Fibroblast of skin of scalp (primary cell): ENCODE measurements around the gene FASTK.

Source experiments
- DNase-seq: peaks from one replicate; pipeline ENCODE4 v3.0.0-alpha.2; 2013

The FASTK gene

DNA sequence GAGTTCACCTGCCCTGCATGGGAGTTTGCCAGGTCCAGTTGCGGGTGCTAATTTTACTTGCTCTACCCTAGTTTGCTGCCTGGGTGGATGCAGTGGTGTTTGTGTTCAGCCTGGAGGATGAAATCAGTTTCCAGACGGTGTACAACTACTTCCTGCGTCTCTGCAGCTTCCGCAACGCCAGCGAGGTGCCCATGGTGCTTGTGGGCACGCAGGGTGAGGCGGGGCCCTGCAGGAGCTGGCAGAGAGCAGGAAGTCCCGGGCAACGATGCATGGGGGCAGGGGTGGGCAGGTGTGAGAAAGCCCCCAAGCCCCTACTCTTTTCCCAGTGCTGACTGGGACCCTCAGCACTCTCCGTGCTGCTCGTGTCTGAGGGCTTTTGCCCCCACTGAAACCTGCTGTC is 37.0 kb upstream of the FASTK start:
- DNase-seq: no peak

DNA sequence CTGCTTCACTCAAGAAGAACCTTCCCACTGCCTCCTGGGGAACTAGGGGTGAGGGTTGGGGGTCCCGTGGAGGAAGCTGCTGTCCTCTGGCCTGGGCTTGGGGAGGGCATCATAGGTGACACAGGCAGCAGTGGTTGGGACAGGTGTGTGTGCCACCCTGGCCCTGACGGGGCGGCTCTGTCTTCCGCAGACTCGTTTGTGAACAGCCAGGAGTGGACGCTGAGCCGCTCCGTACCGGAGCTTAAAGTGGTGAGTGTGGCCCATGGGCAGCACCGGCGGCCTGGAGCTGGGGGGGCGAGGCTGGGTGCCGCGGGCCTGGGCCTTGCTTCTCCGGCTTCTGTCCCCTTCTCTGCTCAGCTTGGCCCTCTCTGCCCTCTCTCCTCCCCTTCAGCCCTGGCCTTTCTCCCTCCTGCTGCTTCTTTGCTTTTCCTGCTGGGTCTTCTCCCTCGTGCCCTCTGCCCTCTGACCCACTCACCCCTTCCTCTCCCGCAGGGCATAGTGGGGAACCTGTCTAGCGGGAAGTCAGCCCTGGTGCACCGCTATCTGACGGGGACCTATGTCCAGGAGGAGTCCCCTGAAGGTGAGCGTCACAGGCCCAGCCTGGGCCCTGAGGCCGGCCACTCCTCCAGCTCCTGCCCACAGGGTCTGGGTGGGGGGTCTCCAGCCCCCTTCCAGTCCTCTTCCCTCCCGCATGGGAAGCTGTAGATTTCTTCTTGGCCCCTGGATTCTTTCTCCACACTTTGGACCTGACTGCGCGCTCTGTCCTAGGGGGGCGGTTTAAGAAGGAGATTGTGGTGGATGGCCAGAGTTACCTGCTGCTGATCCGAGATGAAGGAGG is 36.2 kb upstream of the FASTK start:
- DNase-seq: no peak

DNA sequence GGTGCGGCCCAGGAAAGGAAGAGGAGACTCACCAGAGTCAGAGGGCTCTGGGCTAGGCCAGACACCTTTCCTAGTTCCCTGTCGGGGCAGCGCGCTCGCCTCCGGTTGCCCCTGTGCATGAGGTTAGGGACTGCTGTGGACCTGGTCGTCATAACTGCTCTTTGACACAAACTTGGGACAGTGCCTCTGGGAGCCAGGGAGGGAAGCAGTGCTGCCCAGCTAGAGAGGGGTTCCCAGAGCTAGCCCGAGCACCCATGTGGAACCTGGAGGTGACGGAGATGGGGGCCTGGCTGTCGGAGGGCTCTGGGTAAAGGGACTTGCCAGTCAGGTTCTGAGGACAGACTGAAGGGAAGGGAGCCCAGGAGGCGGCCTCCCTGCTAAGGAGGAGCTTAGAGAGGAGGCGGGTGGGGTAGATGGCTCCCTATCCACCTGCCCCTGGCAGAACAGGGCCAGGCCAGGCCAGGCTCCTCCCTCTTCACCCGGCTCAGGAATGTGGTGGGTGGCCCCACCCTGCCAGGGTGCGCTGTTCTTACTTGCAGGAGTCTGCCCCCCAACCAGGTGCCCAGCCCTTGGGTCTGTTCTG is 35.3 kb upstream of the FASTK start:
- DNase-seq: no peak

- peak; percentile 28 for DNase-seq
Observed at GRCh38 chr7:151115121-151115835, 34.7 kb upstream of the FASTK start.

DNA sequence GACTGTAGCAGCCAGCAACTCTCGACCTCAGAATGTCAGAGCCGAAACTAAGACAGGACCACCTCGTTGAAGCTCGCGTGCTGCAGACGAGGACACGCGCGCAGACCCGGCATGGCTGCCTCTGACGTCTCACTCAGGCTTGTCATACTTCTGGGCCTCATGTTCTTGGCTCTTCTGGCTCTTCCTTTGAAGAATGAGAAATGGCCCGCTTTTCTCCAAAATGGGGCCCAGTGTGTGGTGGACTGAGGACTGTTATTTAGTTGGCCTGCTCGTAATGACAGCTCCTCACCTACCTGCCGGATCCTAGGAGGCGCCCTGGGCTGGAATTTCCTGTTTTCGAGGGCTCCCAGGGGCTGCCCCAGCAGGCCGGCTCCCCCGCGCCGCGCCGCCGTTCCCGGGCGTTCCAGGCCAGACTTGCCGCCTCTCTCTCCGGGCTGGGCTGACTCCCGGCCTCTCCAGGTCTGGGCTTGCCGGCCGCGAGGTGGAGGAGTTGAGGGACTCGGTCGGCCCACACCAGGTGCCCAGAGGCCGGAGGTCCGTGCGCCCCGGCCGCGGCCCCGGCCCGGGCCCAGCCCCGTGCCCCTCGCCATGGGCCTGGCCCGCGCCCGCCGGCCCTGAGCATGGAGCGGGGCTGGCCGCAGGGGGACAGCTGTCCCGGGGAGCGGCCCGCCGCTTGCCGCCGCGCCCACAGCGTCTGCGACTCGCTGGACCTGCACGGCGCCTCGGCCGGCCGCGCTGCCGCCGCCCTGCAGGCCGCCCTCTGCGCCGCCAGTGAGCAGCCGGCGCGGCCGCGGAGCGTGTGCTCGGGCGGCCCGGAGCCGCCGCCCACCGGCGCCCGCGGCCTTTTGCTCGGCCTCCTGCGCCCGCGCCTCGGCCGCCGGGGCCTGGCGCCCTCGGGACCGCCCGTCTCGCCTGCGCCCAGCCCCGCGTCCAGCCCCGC is 33.8 kb upstream of the FASTK start:
- DNase-seq: no peak

- peak; percentile 93 for DNase-seq
Observed at GRCh38 chr7:151113344-151114150, 32.9 kb upstream of the FASTK start.

DNA sequence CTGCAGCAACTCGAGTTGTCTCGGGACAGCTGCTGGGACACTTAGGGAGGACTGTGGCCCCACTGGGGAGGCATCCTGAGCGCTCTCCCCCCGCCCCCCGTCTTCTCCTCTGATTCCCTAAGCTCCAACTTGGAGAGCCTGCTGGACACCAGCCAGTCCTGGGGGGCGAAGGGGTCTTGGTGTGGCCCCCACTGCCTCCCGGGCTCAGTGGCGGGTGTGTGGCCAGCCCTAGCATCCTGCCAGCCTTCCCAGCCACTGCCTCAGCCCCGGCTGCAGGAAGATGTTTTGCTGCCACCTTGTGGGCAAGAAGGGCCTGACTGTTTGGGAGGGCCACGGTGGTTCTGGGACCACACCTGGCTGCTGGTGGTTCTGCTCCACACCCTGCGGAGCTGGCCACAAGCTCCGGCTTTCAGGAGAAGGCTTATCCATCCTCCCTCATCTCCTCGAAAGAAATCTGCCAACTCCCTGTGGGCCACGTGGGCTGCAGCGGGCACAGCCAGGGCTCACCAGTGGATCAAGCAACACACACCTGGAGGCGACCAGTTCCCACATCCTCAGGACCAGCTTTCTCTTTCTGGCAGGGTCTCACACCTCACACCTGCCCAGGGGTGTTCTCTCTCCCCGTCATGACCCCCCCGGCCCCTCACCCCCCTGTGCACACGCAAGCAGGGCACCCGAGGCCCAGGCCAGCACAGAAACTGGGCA is 30.5 kb upstream of the FASTK start:
- peak; percentile 75 for DNase-seq

DNA sequence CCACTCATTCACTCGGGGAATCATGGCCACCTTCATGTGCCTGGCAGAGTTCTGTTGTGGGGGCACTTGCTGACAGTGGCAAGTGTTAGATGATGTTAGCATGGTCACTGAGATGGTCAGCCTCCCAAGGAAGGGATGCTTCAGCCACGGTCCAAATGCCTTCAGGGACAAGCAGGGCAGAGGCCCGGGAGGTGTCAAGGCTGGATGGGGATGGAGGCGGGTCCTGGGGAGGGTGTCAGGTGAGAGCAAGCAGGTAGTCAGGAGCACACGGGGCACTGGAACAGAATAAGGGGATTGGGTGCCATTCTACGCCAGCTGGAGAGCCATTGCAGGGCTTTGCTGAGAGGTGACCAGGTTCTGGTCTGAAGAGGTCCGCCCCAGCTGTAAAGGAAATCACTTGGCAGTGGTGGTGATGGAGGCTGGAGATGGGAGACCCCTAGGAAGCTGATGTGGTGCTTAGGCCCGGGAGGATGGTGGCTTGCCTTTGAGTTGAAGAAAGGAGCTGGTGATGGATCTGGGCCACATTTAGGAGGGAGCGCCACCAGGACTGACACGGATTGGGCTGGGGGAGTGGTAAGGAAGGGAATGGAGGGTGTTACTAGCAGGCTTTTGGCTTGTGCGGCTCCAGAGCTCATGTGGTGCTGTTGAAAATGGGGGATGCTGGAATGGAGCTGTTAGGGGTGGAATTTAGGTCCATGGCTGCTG is 29.8 kb upstream of the FASTK start:
- DNase-seq: no peak

GRCh38 chr7:151109094-151110048 is 28.8 kb upstream of the FASTK start:
- peak; percentile 74 for DNase-seq

- no peak for DNase-seq
Observed at GRCh38 chr7:151107882-151108281, 27.3 kb upstream of the FASTK start.

GRCh38 chr7:151104411-151105235 is 24.0 kb upstream of the FASTK start:
- peak; percentile 94 for DNase-seq

DNA sequence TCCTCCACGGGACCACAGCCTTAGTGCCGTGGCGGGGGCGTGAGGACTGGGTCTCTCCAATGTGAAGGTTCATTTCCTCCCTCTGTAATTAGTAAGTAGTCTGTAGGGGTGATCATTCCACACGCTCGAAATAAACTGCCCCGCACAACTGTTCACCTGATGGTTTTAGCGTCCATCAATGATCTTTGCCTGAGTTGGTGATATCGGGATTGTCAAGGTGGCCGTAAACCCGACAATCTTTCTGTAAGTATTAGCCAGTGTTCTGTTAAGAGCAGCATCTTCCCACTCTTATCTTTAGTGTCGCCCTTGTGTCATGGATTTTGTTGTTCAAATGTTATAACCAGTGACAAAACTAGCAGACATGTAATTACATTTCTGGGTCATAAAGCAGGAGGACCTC is 23.4 kb upstream of the FASTK start:
- DNase-seq: no peak

GRCh38 chr7:151102991-151103390 is 22.4 kb upstream of the FASTK start:
- DNase-seq: no peak

DNA sequence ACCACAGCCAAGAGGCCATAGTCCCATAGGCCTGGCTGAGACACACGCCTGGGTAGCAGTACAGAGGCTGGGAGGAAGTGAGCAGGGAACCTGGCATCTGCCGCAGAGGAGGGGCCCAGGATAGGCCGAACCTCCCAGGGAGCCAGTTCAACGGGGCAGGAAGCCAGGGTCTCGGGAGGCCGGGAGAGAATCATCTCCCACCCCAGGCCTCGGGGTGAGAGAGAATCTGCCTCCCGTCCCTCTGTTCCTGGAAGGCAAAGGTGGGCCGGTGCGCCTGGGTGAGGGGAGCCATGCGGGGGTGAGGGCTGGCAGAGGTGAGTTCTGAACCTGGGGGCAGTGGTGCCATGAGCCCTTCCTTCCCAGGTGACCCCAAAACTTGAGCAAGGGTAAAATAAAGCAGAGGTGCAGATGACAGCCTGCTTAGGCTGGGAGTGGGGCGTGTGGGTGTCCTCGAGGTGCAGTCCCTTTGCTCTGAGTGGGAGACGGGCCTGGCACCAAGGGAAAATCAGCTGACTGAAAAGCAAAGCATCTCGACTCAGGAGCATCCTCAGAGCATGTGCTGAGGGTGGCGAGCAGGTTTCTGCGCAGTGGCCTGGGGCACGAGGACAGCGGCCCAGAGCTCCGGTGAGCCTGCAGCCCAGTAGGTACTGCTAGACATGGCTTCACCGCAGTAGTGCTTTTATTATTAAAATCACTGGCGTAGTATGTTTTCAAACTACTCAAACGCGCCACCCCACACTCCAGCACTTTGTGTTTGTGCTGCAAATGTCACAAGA is 21.2 kb upstream of the FASTK start:
- no peak for DNase-seq

GRCh38 chr7:151100921-151101320 is 20.3 kb upstream of the FASTK start:
- no peak for DNase-seq

DNA sequence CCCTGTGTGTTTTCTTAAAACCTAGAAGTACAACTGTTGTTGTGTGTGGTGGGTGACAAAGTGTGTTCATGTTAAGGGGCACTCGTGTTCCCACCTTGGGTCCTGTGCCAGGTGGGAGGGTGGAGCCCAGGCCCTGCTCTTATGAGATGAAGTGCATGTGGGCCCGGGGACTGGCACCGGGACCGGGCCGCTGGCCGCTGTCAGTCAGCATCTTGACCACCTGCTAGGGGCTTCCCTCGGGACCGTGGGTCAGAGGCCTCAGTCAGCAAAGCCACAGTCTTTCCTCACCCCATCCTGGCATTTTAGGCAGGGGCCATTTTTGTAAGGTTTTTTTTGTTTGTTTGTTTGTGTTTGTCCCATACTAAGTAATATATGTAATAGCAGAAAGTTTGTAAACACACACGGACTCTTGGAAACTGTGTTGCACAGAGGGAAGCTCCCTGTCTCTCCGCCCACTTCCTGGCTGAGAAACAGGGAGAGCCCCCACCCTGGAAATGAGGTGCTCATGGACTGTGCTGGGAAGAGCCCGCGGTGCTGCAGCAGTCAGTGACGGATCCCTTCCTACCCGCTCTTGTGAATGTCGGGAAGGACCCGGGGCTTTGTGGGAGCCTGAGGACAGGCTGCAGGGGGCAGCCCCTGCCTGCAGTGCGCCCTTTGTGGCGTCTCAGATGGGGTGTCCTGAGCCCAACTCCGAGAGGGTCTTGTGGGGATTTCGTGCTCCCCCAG is 19.0 kb upstream of the FASTK start:
- DNase-seq: no peak
